OCI-LY3 (cell line): ENCODE measurements around the gene C11orf98.
"Not testable (repeated sequence)": the region's sequence is repeated elsewhere in the genome, so short reads cannot be mapped to it uniquely, and the experiment has no call there.

Source experiments
- H2AFZ ChIP-seq: fragments of 200-600, 300-600 bp; shearing (Covaris generic); 2 replicates; pipeline ENCODE4 v1.6.0; 2014; ENCODE audit warnings: antibody characterized with exemption, low read depth, low read length
- H3K27ac ChIP-seq: fragments of 200-600, 300-600 bp; sonication (generic); 2 replicates; pipeline ENCODE4 v1.5.1; 2014; ENCODE audit warnings: mild to moderate bottlenecking, low read length, moderate library complexity, mixed read lengths
- H3K27me3 ChIP-seq: fragments of 200-600, 300-600 bp; sonication (generic); 2 replicates; pipeline ENCODE4 v1.6.1; 2014; ENCODE audit warnings: low read depth, low read length, mixed read lengths
- H3K36me3 ChIP-seq: fragments of 200-600, 300-600 bp; sonication (generic); replicated peaks from 2 replicates; pipeline ENCODE3; 2014; ENCODE audit warnings: low read depth, low read length, mixed read lengths
- H3K4me1 ChIP-seq: fragments of 300-600, 200-600 bp; sonication (generic); 2 replicates; pipeline ENCODE4 v1.6.1; 2014; ENCODE audit warnings: low read length, mixed read lengths
- H3K4me2 ChIP-seq: fragments of 200-600, 300-600 bp; sonication (generic); 2 replicates; pipeline ENCODE4 v1.6.1; 2014; ENCODE audit warnings: low read length, mixed read lengths
- H3K4me3 ChIP-seq: fragments of 300-600, 200-600 bp; sonication (generic); 2 replicates; pipeline ENCODE4 v1.5.1; 2014; ENCODE audit warnings: antibody characterized with exemption, mild to moderate bottlenecking, low read length, moderate library complexity
- H3K79me2 ChIP-seq: fragments of 300-600, 200-600 bp; shearing (Covaris generic); 2 replicates; pipeline ENCODE4 v1.6.1; 2014; ENCODE audit warnings: mild to moderate bottlenecking, low read length, mixed read lengths
- H3K9ac ChIP-seq: fragments of 300-600, 200-600 bp; shearing (Covaris generic); 2 replicates; pipeline ENCODE4 v1.6.0; 2014; ENCODE audit warnings: mild to moderate bottlenecking, low read length, moderate library complexity
- H3K9me3 ChIP-seq: fragments of 200-600, 300-600 bp; shearing (Covaris generic); 2 replicates; pipeline ENCODE4 v1.6.1; 2014; ENCODE audit warnings: low read length, mixed read lengths; ENCODE audit not compliant: insufficient read depth
- H4K20me1 ChIP-seq: fragments of 200-600, 300-600 bp; sonication (generic); 2 replicates; pipeline ENCODE4 v1.6.1; 2016; ENCODE audit warnings: low read length, mixed read lengths; ENCODE audit not compliant: insufficient read depth
- EZH2phosphoT487 ChIP-seq: fragments of 200-600 bp; shearing (Covaris generic); IDR thresholded peaks from 2 replicates; pipeline ENCODE4 v1.6.1; 2018; ENCODE audit warnings: antibody characterized with exemption, mixed run types, low read depth
- TF ChIP-seq, protein P1 (sequence below): fragments of 200-600, 300-600 bp; sonication (generic); IDR thresholded peaks from 2 replicates; pipeline ENCODE4 v1.5.1; 2014; ENCODE audit warnings: antibody characterized with exemption, low read length, low read depth

Gene C11orf98

GRCh38 chr11:62621567-62622470 is 43.2 kb downstream of the C11orf98 start, which contains the start of gene B3GAT3:
Gene B3GAT3 (minus strand): TSS chr11:62621986. CDS start chr11:62621947, 39 bp downstream.
- H3K36me3 ChIP-seq = peaks cover 31% of the 10 kb centered on the region
- TF ChIP-seq, protein P1, sequence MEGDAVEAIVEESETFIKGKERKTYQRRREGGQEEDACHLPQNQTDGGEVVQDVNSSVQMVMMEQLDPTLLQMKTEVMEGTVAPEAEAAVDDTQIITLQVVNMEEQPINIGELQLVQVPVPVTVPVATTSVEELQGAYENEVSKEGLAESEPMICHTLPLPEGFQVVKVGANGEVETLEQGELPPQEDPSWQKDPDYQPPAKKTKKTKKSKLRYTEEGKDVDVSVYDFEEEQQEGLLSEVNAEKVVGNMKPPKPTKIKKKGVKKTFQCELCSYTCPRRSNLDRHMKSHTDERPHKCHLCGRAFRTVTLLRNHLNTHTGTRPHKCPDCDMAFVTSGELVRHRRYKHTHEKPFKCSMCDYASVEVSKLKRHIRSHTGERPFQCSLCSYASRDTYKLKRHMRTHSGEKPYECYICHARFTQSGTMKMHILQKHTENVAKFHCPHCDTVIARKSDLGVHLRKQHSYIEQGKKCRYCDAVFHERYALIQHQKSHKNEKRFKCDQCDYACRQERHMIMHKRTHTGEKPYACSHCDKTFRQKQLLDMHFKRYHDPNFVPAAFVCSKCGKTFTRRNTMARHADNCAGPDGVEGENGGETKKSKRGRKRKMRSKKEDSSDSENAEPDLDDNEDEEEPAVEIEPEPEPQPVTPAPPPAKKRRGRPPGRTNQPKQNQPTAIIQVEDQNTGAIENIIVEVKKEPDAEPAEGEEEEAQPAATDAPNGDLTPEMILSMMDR = no peak
- TF ChIP-seq EZH2phosphoT487 = no peak
- H3K79me2 ChIP-seq = peaks cover 19% of the 10 kb centered on the region
- peak within 1 kb of the TSS; percentile 19; the same call in 1 of the 2 replicates for H2AFZ ChIP-seq
- H3K9ac ChIP-seq = peak within 1 kb of the TSS; percentile 87
- H3K4me3 ChIP-seq = peak within 1 kb of the TSS; percentile 83
- no peaks in the 10 kb centered on the region for H4K20me1 ChIP-seq
- no peaks in the 10 kb centered on the region for H3K27me3 ChIP-seq
- peak within 1 kb of the TSS; percentile 100 for H3K4me2 ChIP-seq
- no peaks in the 10 kb centered on the region for H3K9me3 ChIP-seq
- H3K4me1 ChIP-seq = peaks cover 14% of the 10 kb centered on the region
- H3K27ac ChIP-seq = peak within 1 kb of the TSS; percentile 77

- peaks cover 24% of the 10 kb centered on the region for H3K36me3 ChIP-seq
- peak overlapping the region; percentile 6; the same call in 1 of the 2 replicates for H2AFZ ChIP-seq
- H3K4me2 ChIP-seq = peak overlapping the region; percentile 100
- TF ChIP-seq, protein P1 = no peak
- no peak for TF ChIP-seq EZH2phosphoT487
- peak overlapping the region; percentile 83 for H3K4me3 ChIP-seq
- no peaks in the 10 kb centered on the region for H3K27me3 ChIP-seq
- H4K20me1 ChIP-seq = no peaks in the 10 kb centered on the region
- H3K9me3 ChIP-seq = no peaks in the 10 kb centered on the region
- H3K4me1 ChIP-seq = peaks cover 14% of the 10 kb centered on the region
- peak overlapping the region; percentile 87 for H3K9ac ChIP-seq
- peak overlapping the region; percentile 77 for H3K27ac ChIP-seq
- H3K79me2 ChIP-seq = peaks cover 19% of the 10 kb centered on the region
These were observed 43.9 kb downstream of the C11orf98 start for GRCh38 chr11:62621027-62621566.

GRCh38 chr11:62616957-62617356 is 48.1 kb downstream of the C11orf98 start:
- Histone ChIP-seq H3K36me3 (peaks cover 19% of the 10 kb centered on the region), H3K79me2 (peaks cover 19% of the 10 kb centered on the region)
- not testable (repeated sequence) for H2AFZ ChIP-seq, H3K4me2 ChIP-seq, H4K20me1 ChIP-seq, H3K4me3 ChIP-seq, H3K4me1 ChIP-seq, H3K9me3 ChIP-seq, H3K27me3 ChIP-seq, H3K9ac ChIP-seq, H3K27ac ChIP-seq

DNA sequence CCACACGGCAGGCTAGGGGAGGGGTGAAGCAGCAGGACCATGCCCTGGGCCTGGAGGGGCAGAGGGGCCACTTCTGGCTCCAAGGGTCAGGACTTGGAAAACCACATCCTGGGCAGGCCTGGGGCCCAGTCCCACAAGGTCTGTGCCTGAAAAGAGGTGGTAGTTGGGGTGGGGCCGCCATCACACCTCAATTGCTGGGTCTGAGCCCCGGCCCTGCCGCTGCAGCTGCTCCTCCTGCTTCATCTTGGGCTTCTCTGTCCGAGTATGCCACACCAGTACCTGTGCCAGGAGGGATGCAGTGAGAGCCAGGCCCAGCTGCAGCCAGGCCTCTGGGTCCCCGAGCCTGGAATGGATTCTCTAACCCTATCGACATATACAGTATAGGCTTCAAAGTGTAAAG is 49.5 kb downstream of the C11orf98 start:
- Histone ChIP-seq H3K9ac (no peak overlapping the region), H3K36me3 (peaks cover 16% of the 10 kb centered on the region), H3K4me1 (peaks cover 13% of the 10 kb centered on the region), H3K4me2 (no peak overlapping the region), H3K79me2 (peaks cover 23% of the 10 kb centered on the region), H3K27ac (no peak overlapping the region), H3K9me3 (no peaks in the 10 kb centered on the region), H2AFZ (no peak overlapping the region), H4K20me1 (no peaks in the 10 kb centered on the region), H3K27me3 (no peaks in the 10 kb centered on the region), H3K4me3 (no peak overlapping the region)
- TF ChIP-seq, protein P1 = no peak
- TF ChIP-seq EZH2phosphoT487 = no peak
